OCI-LY7 (cell line): Measurements from ENCODE around the gene PPP1R14B. TPM values are rescaled to one million over a fixed set of nuclear protein-coding genes. Genes with fewer than 3 reads are reported as not detected.
A peak's percentile ranks its signal among the peaks of the same experiment; 100 is the strongest.

Experiments
- BruUV-seq: library from RNA; stranded (reverse); fragments of 400-500 nt; replicated peaks from 2 replicates; lab custom pipeline; 2021; lab: Mats Ljungman, UMichigan
- CTCF ChIA-PET: fragments of 300-600 bp; sonication (Branson Sonifier 250); formaldehyde crosslinking; loops from one replicate; lab custom pipeline; 2022; ENCODE audit warnings: antibody characterized with exemption; ENCODE audit not compliant: unreplicated experiment; lab: Charles Lee
- POLR2A ChIA-PET: fragments of 300-600 bp; sonication (Branson Sonifier 250); formaldehyde crosslinking; loops from one replicate; lab custom pipeline; 2022; ENCODE audit warnings: antibody characterized with exemption; lab: Charles Lee
- DNase-seq: peaks from one replicate; pipeline ENCODE4 v3.0.0-alpha.2; 2015; ENCODE audit warnings: low spot score
- H2AFZ ChIP-seq: fragments of 200-600 bp; sonication (generic), shearing (Covaris generic); 2 replicates; pipeline ENCODE4 v1.6.1; 2014; ENCODE audit warnings: mild to moderate bottlenecking, antibody characterized with exemption, low read length, moderate library complexity
- H3K27ac ChIP-seq: fragments of 200-600 bp; sonication (generic); 2 replicates; pipeline ENCODE4 v1.5.1; 2014; ENCODE audit warnings: mixed run types, low read depth, mild to moderate bottlenecking, moderate library complexity, low read length, inconsistent platforms; ENCODE audit not compliant: poor library complexity, severe bottlenecking
- H3K36me3 ChIP-seq: fragments of 200-600 bp; sonication (generic); 2 replicates; pipeline ENCODE4 v1.6.1; 2014; ENCODE audit warnings: mild to moderate bottlenecking, antibody characterized with exemption, low read length, moderate library complexity, mixed read lengths; ENCODE audit not compliant: insufficient read depth
- H3K4me1 ChIP-seq: fragments of 200-600 bp; sonication (generic); 2 replicates; pipeline ENCODE4 v1.5.1; 2014; ENCODE audit warnings: mild to moderate bottlenecking, low read length; ENCODE audit not compliant: insufficient read depth, poor library complexity, severe bottlenecking
- H3K4me2 ChIP-seq: fragments of 200-600 bp; sonication (generic); 2 replicates; pipeline ENCODE4 v1.6.1; 2014; ENCODE audit warnings: mild to moderate bottlenecking, low read length
- H3K4me3 ChIP-seq: fragments of 200-600 bp; sonication (generic); 2 replicates; pipeline ENCODE4 v1.5.1; 2014; ENCODE audit warnings: mild to moderate bottlenecking, low read depth, low read length; ENCODE audit not compliant: poor library complexity, severe bottlenecking
- H3K79me2 ChIP-seq: fragments of 200-600 bp; sonication (generic); 2 replicates; pipeline ENCODE4 v1.6.1; 2016; ENCODE audit warnings: low read depth, mild to moderate bottlenecking, low read length, moderate library complexity, mixed read lengths; ENCODE audit not compliant: insufficient read depth
- H3K9me2 ChIP-seq: fragments of 200-600 bp; sonication (generic); 2 replicates; pipeline ENCODE4 v1.6.1; 2016; ENCODE audit warnings: mild to moderate bottlenecking, low read length, mixed read lengths; ENCODE audit not compliant: insufficient read depth
- H3K9me3 ChIP-seq: fragments of 200-600 bp; sonication (generic); 2 replicates; pipeline ENCODE4 v1.6.1; 2014; ENCODE audit warnings: mild to moderate bottlenecking, mixed run types, low read length, mixed read lengths
- H4K20me1 ChIP-seq: fragments of 200-600 bp; sonication (generic); 2 replicates; pipeline ENCODE4 v1.6.1; 2014; ENCODE audit warnings: mild to moderate bottlenecking, antibody characterized with exemption, low read length, moderate library complexity, mixed read lengths; ENCODE audit not compliant: insufficient read depth
- CTCF ChIP-seq: fragments of 200-600 bp; sonication (generic); conservative IDR thresholded peaks from 2 replicates; pipeline ENCODE4 v1.5.1; 2014; ENCODE audit warnings: mild to moderate bottlenecking, antibody characterized with exemption, low read length, moderate library complexity, mixed read lengths
- EZH2phosphoT487 ChIP-seq: fragments of 200-600 bp; sonication (generic); IDR thresholded peaks from 2 replicates; pipeline ENCODE4 v1.6.1; 2018; ENCODE audit warnings: low read depth, borderline replicate concordance, mild to moderate bottlenecking, mixed run types, antibody characterized with exemption, low read length, moderate library complexity, mixed read lengths
- intact Hi-C: fragments of 100-400 bp; cut with micrococcal nuclease; formaldehyde crosslinking; loops from one replicate; pipeline ENCODE4 v1.10.0; 2022; ENCODE audit not compliant: unreplicated experiment
- total RNA-seq, 2 experiments: library from RNA; depleted of rRNA in 1 of 2; stranded (reverse); fragments of >200 nt in 1 of 2; shearing (Covaris generic) in 1 of 2; gene quantifications; 2 replicates each; pipeline ENCODE4 v1.2.3, GENCODE V29; 2014 to 2022

PPP1R14B gene
- total RNA-seq, 2 experiments from 2014 or later = 198 to 223 TPM

GRCh38 chr11:64245401-64245796 is 1.3 kb downstream of the PPP1R14B start:
- ChIA-PET POLR2A (interaction anchor here (0.6 to 2.0 kb wide), 6 partner anchors 15 to 41 kb away, joined by 3 to 8 read pairs (median 4); partner anchors contain the start of genes DNAJC4, FERMT3, NUDT22 and TRPT1), CTCF (interaction anchor here (0.7 to 1.4 kb wide), 3 partner anchors 13 to 72 kb away, joined by 3 read pairs; partner anchors contain the start of genes PRDX5 and TRMT112)
- Histone ChIP-seq H3K9me3 (no peaks in the 10 kb centered on the region), H3K36me3 (peaks cover 29% of the 10 kb centered on the region), H3K9me2 (no peaks in the 10 kb centered on the region), H4K20me1 (no peaks in the 10 kb centered on the region), H2AFZ (no peak overlapping the region), H3K27ac (peak overlapping the region; percentile 69), H3K4me3 (peak overlapping the region; percentile 88), H3K4me1 (peaks cover 51% of the 10 kb centered on the region), H3K4me2 (peak overlapping the region; percentile 81), H3K79me2 (peaks cover 28% of the 10 kb centered on the region)
- DNase-seq = peak; percentile 57
- intact Hi-C loops = no loop called here
- TF ChIP-seq CTCF (no peak), EZH2phosphoT487 (no peak)
- no TSS peak for BruUV-seq

- POLR2A ChIA-PET = interaction anchor here (0.6 to 2.0 kb wide), 6 partner anchors 15 to 40 kb away, joined by 3 to 8 read pairs (median 4); partner anchors contain the start of genes DNAJC4, FERMT3, NUDT22 and TRPT1
These were observed 1.8 kb downstream of the PPP1R14B start for GRCh38 chr11:64244966-64245365.

More at GRCh38 chr11:64244966-64245365, 1.8 kb downstream of the PPP1R14B start:
- peaks cover 51% of the 10 kb centered on the region for H3K4me1 ChIP-seq
- H4K20me1 ChIP-seq = no peaks in the 10 kb centered on the region
- peak overlapping the region; percentile 88 for H3K4me3 ChIP-seq
- H3K79me2 ChIP-seq = peaks cover 28% of the 10 kb centered on the region
- CTCF ChIA-PET = interaction anchor here (0.7 to 1.4 kb wide), 2 partner anchors 13 to 73 kb away, joined by 3 read pairs; partner anchors contain the start of genes PRDX5 and TRMT112
- TF ChIP-seq EZH2phosphoT487 (no peak), CTCF (no peak)
- H3K36me3 ChIP-seq = peaks cover 29% of the 10 kb centered on the region
- DNase-seq = no peak
- no TSS peak for BruUV-seq
- H3K4me2 ChIP-seq = peak overlapping the region; percentile 81
- no peak overlapping the region for H2AFZ ChIP-seq
- H3K9me3 ChIP-seq = no peaks in the 10 kb centered on the region
- H3K9me2 ChIP-seq = no peaks in the 10 kb centered on the region
- intact Hi-C loops = no loop called here
- H3K27ac ChIP-seq = peak overlapping the region; percentile 69
